Stimulated activated CD4-positive, alpha-beta T cell treated with anti-CD3 and anti-CD28 coated beads, Interleukin-4, amount 100 ng/mL, for 48 hours (primary cell): Measurements from ENCODE around the gene UBE2F.
A peak's percentile ranks its signal among the peaks of the same experiment; 100 is the strongest.
"Not testable (repeated sequence)": the region's sequence is repeated elsewhere in the genome, so short reads cannot be mapped to it uniquely, and the experiment has no call there.

Source experiments
- DNase-seq, 2 donors: peaks; one replicate each; pipeline ENCODE4 v3.0.0-alpha.2; 2020; ENCODE audit warnings: low read depth in 2 of 2

The UBE2F gene

GRCh38 chr2:238019962-238020361, 53.1 kb downstream of the UBE2F start:
- no peak for DNase-seq

GRCh38 chr2:238020816-238021215, 54.0 kb downstream of the UBE2F start:
- no peak for DNase-seq

GRCh38 chr2:238021327-238021726, 54.5 kb downstream of the UBE2F start:
- no peak for DNase-seq

- DNase-seq = no peak
Measured at GRCh38 chr2:238022594-238023157, 55.9 kb downstream of the UBE2F start.

- no peak for DNase-seq
Measured at GRCh38 chr2:238023608-238024007, 56.8 kb downstream of the UBE2F start.

- peak; percentile 13 to 24 for DNase-seq
Measured at GRCh38 chr2:238024986-238025385, 58.2 kb downstream of the UBE2F start.

GRCh38 chr2:238025741-238026360, 59.0 kb downstream of the UBE2F start:
- no peak for DNase-seq

- no peak for DNase-seq
Measured at GRCh38 chr2:238027058-238027457, 60.2 kb downstream of the UBE2F start.

- DNase-seq = no peak
Measured at GRCh38 chr2:238027591-238028415, 61.0 kb downstream of the UBE2F start.

- DNase-seq = no peak
Measured at GRCh38 chr2:238029853-238030252, 63.0 kb downstream of the UBE2F start.

GRCh38 chr2:238030422-238031155, 63.8 kb downstream of the UBE2F start:
- DNase-seq = no peak

GRCh38 chr2:238031751-238032150, 64.9 kb downstream of the UBE2F start:
- DNase-seq = no peak

GRCh38 chr2:238032755-238033337, 66.0 kb downstream of the UBE2F start:
- no peak for DNase-seq

- not testable (repeated sequence) for DNase-seq
Measured at GRCh38 chr2:238033991-238034390, 67.2 kb downstream of the UBE2F start.

- DNase-seq = no peak
Measured at GRCh38 chr2:238038203-238038602, 71.4 kb downstream of the UBE2F start.

- DNase-seq = no peak
Measured at GRCh38 chr2:238039151-238039550, 72.3 kb downstream of the UBE2F start.

GRCh38 chr2:238039985-238040384, 73.2 kb downstream of the UBE2F start:
- no peak for DNase-seq

GRCh38 chr2:238040918-238041317, 74.1 kb downstream of the UBE2F start:
- no peak for DNase-seq

GRCh38 chr2:238042090-238042489, 75.3 kb downstream of the UBE2F start:
- no peak for DNase-seq

- no peak for DNase-seq
Measured at GRCh38 chr2:238042849-238043584, 76.2 kb downstream of the UBE2F start.

- DNase-seq = no peak
Measured at GRCh38 chr2:238043851-238044250, 77.0 kb downstream of the UBE2F start.
